HEK293 (cell line): ENCODE data around the gene AHSA1.

Experiments used
- CTCF ChIA-PET: fragments of 350-600 bp; formaldehyde crosslinking; extraction: SDS; loops from one replicate; lab custom pipeline; 2021; ENCODE audit warnings: antibody characterized with exemption; lab: Yijun Ruan, JAX
- POLR2A ChIA-PET: fragments of 300-600 bp; formaldehyde crosslinking; extraction: SDS; loops from one replicate; lab custom pipeline; 2020; ENCODE audit warnings: antibody characterized with exemption, inconsistent platforms; lab: Yijun Ruan, JAX
- H3K27ac ChIP-seq: fragments of 200-500 bp; sonication (Bioruptor generic); 2 replicates; pipeline ENCODE4 v1.5.1; 2014; ENCODE audit warnings: low read depth, low read length, control low read depth, inconsistent platforms; ENCODE audit errors: extremely low read depth
- H3K36me3 ChIP-seq, 2 experiments: fragments of 200-500 bp in 1 of 2; sonication (Bioruptor generic) in 1 of 2; 1 replicate in 1 of 2; 2 replicates in 1 of 2; pipeline ENCODE4 v1.5.1; 2014 to 2017; ENCODE audit warnings: inconsistent platforms in 2 of 2, low read length in 2 of 2; ENCODE audit not compliant: control insufficient read depth in 2 of 2, insufficient read depth in 1 of 2
- H3K4me1 ChIP-seq: fragments of 200-500 bp; sonication (Bioruptor generic); 2 replicates; pipeline ENCODE4 v1.5.1; 2014; ENCODE audit warnings: mild to moderate bottlenecking, low read length, inconsistent platforms; ENCODE audit not compliant: control insufficient read depth, insufficient read depth
- H3K4me3 ChIP-seq: 2 replicates; pipeline ENCODE4 v1.5.1; 2011; ENCODE audit warnings: low read depth, mild to moderate bottlenecking, control low read depth, low read length, moderate library complexity
- H3K9me3 ChIP-seq: fragments of 200-500 bp; sonication (Bioruptor generic); 2 replicates; pipeline ENCODE4 v1.5.1; 2014; ENCODE audit warnings: low read depth, low read length, inconsistent platforms; ENCODE audit not compliant: control insufficient read depth, insufficient read depth
- EGR2 ChIP-seq: fragments of 450-650 bp; formaldehyde crosslinking; IDR thresholded peaks from 2 replicates; pipeline ENCODE4 v1.5.1; 2016; ENCODE audit warnings: low read depth, missing biosample characterization, missing genetic modification characterization
- ZBTB26 ChIP-seq: fragments of 450-650 bp; formaldehyde crosslinking; optimal IDR thresholded peaks from 2 replicates; pipeline ENCODE3; 2016; ENCODE audit warnings: missing biosample characterization, mild to moderate bottlenecking, missing genetic modification characterization
- ZBTB8A ChIP-seq: fragments of 450-650 bp; formaldehyde crosslinking; IDR thresholded peaks from 2 replicates; pipeline ENCODE4 v1.5.1; 2016; ENCODE audit warnings: missing biosample characterization, missing genetic modification characterization
- ZFP3 ChIP-seq: fragments of 450-650 bp; formaldehyde crosslinking; IDR thresholded peaks from 2 replicates; pipeline ENCODE4 v1.5.1; 2016; ENCODE audit warnings: low read depth, missing biosample characterization, missing genetic modification characterization
- ZNF146 ChIP-seq: fragments of 450-650 bp; formaldehyde crosslinking; IDR thresholded peaks from 2 replicates; pipeline ENCODE4 v1.5.1; 2016; ENCODE audit warnings: missing biosample characterization, missing genetic modification characterization
- ZNF169 ChIP-seq: fragments of 450-650 bp; formaldehyde crosslinking; IDR thresholded peaks from 2 replicates; pipeline ENCODE4 v1.5.1; 2016; ENCODE audit warnings: missing biosample characterization, missing genetic modification characterization
- ZNF175 ChIP-seq: fragments of 450-650 bp; formaldehyde crosslinking; IDR thresholded peaks from 2 replicates; pipeline ENCODE4 v1.5.1; 2016; ENCODE audit warnings: missing biosample characterization, missing genetic modification characterization
- ZNF214 ChIP-seq: fragments of 450-650 bp; formaldehyde crosslinking; IDR thresholded peaks from 2 replicates; pipeline ENCODE4 v1.5.1; 2017; ENCODE audit warnings: missing biosample characterization, mild to moderate bottlenecking, missing genetic modification characterization, borderline replicate concordance
- ZNF26 ChIP-seq: fragments of 450-650 bp; formaldehyde crosslinking; IDR thresholded peaks from 2 replicates; pipeline ENCODE4 v1.5.1; 2016; ENCODE audit warnings: missing biosample characterization, missing genetic modification characterization
- ZNF335 ChIP-seq: fragments of 450-650 bp; formaldehyde crosslinking; conservative IDR thresholded peaks from 2 replicates; pipeline ENCODE4 v1.5.1; 2016; ENCODE audit warnings: missing biosample characterization, missing genetic modification characterization
- ZNF366 ChIP-seq: fragments of 450-650 bp; formaldehyde crosslinking; conservative IDR thresholded peaks from 2 replicates; pipeline ENCODE4 v1.5.1; 2016; ENCODE audit warnings: missing biosample characterization, missing genetic modification characterization
- ZNF37A ChIP-seq: fragments of 450-650 bp; IDR thresholded peaks from 2 replicates; pipeline ENCODE4 v1.5.1; 2018; ENCODE audit warnings: missing biosample characterization, missing genetic modification characterization
- ZNF404 ChIP-seq: fragments of 450-650 bp; formaldehyde crosslinking; IDR thresholded peaks from 2 replicates; pipeline ENCODE4 v1.5.1; 2017; ENCODE audit warnings: missing biosample characterization, missing genetic modification characterization
- ZNF433 ChIP-seq: fragments of 450-650 bp; formaldehyde crosslinking; IDR thresholded peaks from 2 replicates; pipeline ENCODE4 v1.5.1; 2016; ENCODE audit warnings: missing biosample characterization, missing genetic modification characterization, low read depth
- ZNF530 ChIP-seq: fragments of 450-650 bp; formaldehyde crosslinking; IDR thresholded peaks from 2 replicates; pipeline ENCODE4 v1.5.1; 2016; ENCODE audit warnings: low read depth, missing biosample characterization, missing genetic modification characterization
- ZNF549 ChIP-seq: fragments of 450-650 bp; IDR thresholded peaks from 2 replicates; pipeline ENCODE4 v1.5.1; 2018; ENCODE audit warnings: missing biosample characterization, missing genetic modification characterization, mild to moderate bottlenecking, inconsistent platforms, moderate library complexity
- ZNF555 ChIP-seq: fragments of 450-650 bp; formaldehyde crosslinking; conservative IDR thresholded peaks from 2 replicates; pipeline ENCODE4 v1.5.1; 2017; ENCODE audit warnings: missing biosample characterization, mild to moderate bottlenecking, missing genetic modification characterization, inconsistent platforms
- ZNF571 ChIP-seq: fragments of 450-650 bp; formaldehyde crosslinking; IDR thresholded peaks from 2 replicates; pipeline ENCODE4 v1.5.0; 2017; ENCODE audit warnings: missing biosample characterization, missing genetic modification characterization
- ZNF629 ChIP-seq: fragments of 450-650 bp; formaldehyde crosslinking; IDR thresholded peaks from 2 replicates; pipeline ENCODE4 v1.5.1; 2017; ENCODE audit warnings: missing biosample characterization, missing genetic modification characterization
- ZNF704 ChIP-seq: fragments of 450-650 bp; formaldehyde crosslinking; IDR thresholded peaks from 2 replicates; pipeline ENCODE4 v1.5.1; 2016; ENCODE audit warnings: missing biosample characterization, missing genetic modification characterization
- ZNF76 ChIP-seq: fragments of 450-650 bp; formaldehyde crosslinking; IDR thresholded peaks from 2 replicates; pipeline ENCODE4; 2016; ENCODE audit warnings: low read depth, missing biosample characterization, missing genetic modification characterization, borderline replicate concordance
- ZNF785 ChIP-seq: fragments of 450-650 bp; formaldehyde crosslinking; IDR thresholded peaks from 2 replicates; pipeline ENCODE4 v1.5.1; 2016; ENCODE audit warnings: missing biosample characterization, missing genetic modification characterization
- TF ChIP-seq, protein P1 (sequence below): fragments of 450-650 bp; formaldehyde crosslinking; IDR thresholded peaks from 2 replicates; pipeline ENCODE4 v1.5.1; 2016; ENCODE audit warnings: missing biosample characterization, missing genetic modification characterization

Gene AHSA1

DNA sequence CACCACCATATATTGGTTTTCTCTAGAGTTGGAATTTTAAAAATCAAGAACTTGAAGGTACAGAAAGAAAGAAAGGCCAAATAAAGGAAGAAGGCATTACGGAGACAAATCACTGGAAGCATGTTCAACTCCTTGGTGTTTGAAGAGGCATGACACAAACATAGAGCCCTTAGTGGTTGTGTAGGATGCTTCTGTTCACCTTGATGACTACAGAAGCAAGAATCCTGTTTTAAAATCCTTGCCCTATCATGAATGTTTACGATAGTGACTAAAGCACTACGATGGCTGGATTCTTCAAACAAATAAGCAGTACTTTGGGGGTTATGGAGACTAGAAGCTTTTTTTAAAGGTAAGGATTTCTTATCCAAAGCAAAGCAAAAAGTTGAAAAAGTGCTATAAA, 51.0 kb downstream of the AHSA1 start:
- H3K27ac ChIP-seq, result no peak overlapping the region
- TF ChIP-seq ZNF549 (no peak), ZNF555 (tag by site-specific recombination) (no peak), ZNF335 (tag by site-specific recombination) (no peak), ZNF530 (no peak), ZNF366 (tag by site-specific recombination) (no peak), ZNF785 (no peak), ZNF404 (tag by site-specific recombination) (no peak), EGR2 (tag by site-specific recombination) (no peak), ZNF175 (tag by site-specific recombination) (no peak), ZNF37A (no peak)
- TF ChIP-seq, all 188 proteins: peak for 0
- Histone ChIP-seq H3K36me3 (peaks cover 4 to 20% of the 10 kb centered on the region in 2 experiments; a peak in 2 of 3 replicates), H3K9me3 (no peaks in the 10 kb centered on the region), H3K4me3 (no peak overlapping the region), H3K4me1 (no peaks in the 10 kb centered on the region)
- ChIA-PET CTCF (no interaction called here), POLR2A (no interaction called here)

DNA sequence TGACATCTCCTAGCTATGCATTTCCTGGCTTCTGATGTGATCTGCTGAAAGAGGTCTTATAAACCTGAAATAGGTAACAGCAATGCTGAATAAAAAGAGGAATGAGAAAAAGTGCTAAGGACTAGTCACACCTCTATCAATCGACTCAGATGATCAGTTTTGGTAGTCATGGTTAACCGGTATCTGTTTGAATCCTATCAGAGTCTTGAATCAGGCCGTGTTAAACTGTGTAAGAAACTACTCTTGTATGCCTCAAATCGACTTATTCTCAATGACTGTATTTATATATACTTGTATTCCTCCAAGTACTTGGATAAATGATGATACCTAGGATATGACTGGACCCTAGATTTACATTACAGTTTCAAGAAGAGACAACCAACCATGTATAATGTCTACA, 51.5 kb downstream of the AHSA1 start:
- Histone ChIP-seq H3K4me3 (no peak overlapping the region), H3K9me3 (no peaks in the 10 kb centered on the region), H3K27ac (no peak overlapping the region), H3K4me1 (no peaks in the 10 kb centered on the region), H3K36me3 (peaks cover 4 to 20% of the 10 kb centered on the region in 2 experiments; a peak in 2 of 3 replicates)
- POLR2A ChIA-PET, result no interaction called here
- no peak for TF ChIP-seq ZNF169 (tag by site-specific recombination)
- no peak for TF ChIP-seq ZNF214 (tag by site-specific recombination)
- TF ChIP-seq ZNF629, result no peak
- no peak for TF ChIP-seq ZFP3 (tag by site-specific recombination)
- TF ChIP-seq ZBTB8A, result no peak
- no peak for TF ChIP-seq ZNF571
- no peak for TF ChIP-seq ZNF530
- no peak for TF ChIP-seq ZNF555 (tag by site-specific recombination)
- TF ChIP-seq, protein P1, sequence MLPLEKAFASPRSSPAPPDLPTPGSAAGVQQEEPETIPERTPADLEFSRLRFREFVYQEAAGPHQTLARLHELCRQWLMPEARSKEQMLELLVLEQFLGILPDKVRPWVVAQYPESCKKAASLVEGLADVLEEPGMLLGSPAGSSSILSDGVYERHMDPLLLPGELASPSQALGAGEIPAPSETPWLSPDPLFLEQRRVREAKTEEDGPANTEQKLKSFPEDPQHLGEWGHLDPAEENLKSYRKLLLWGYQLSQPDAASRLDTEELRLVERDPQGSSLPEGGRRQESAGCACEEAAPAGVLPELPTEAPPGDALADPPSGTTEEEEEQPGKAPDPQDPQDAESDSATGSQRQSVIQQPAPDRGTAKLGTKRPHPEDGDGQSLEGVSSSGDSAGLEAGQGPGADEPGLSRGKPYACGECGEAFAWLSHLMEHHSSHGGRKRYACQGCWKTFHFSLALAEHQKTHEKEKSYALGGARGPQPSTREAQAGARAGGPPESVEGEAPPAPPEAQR, result no peak
- TF ChIP-seq ZNF704 (tag by site-specific recombination), result no peak
- TF ChIP-seq ZNF26 (tag by site-specific recombination), result no peak
- no peak for TF ChIP-seq ZNF433 (tag by site-specific recombination)
- TF ChIP-seq ZBTB26 (tag by site-specific recombination), result no peak
- TF ChIP-seq ZNF76, result no peak
- TF ChIP-seq ZNF146, result no peak
- CTCF ChIA-PET, result no interaction called here
